HG02588 (cell line): ENCODE measurements around the gene ERI3.
A peak's percentile ranks its signal among the peaks of the same experiment; 100 is the strongest.
"Not testable (repeated sequence)": the region's sequence is repeated elsewhere in the genome, so short reads cannot be mapped to it uniquely, and the experiment has no call there.

Experiments
- ATAC-seq: cut with Tn5 transposase; IDR thresholded peaks from one replicate; pipeline ENCODE4 v1.9.1; 2021; ENCODE audit warnings: mild to moderate bottlenecking, moderate library complexity; ENCODE audit not compliant: unreplicated experiment

The ERI3 gene

GRCh38 chr1:44217809-44218410, 137.1 kb downstream of the ERI3 start:
- no peak for ATAC-seq

- ATAC-seq: peak; percentile 60
Measured at GRCh38 chr1:44213222-44214112, 141.6 kb downstream of the ERI3 start, which contains the start of gene DMAP1. TSS of gene DMAP1 (plus strand) at chr1:44213471. CDS start at chr1:44213754, 283 bp downstream.

GRCh38 chr1:44212355-44213221, 142.5 kb downstream of the ERI3 start:
- no peak for ATAC-seq

GRCh38 chr1:44210595-44210994, 144.5 kb downstream of the ERI3 start:
- no peak for ATAC-seq

GRCh38 chr1:44208226-44208625, 146.8 kb downstream of the ERI3 start:
- no peak for ATAC-seq

- ATAC-seq: not testable (repeated sequence)
Measured at GRCh38 chr1:44206545-44206944, 148.5 kb downstream of the ERI3 start.

GRCh38 chr1:44200336-44200735, 154.7 kb downstream of the ERI3 start:
- ATAC-seq: no peak

GRCh38 chr1:44174630-44175029, 180.4 kb downstream of the ERI3 start:
- ATAC-seq: no peak
